KBM-7 (cell line): ENCODE measurements around the gene FOXQ1.

Experiments used
- DNase-seq: peaks from one replicate; pipeline ENCODE4 v3.0.0-alpha.2; 2015
- in situ Hi-C: fragments of 300-500 bp; cut with MboI; formaldehyde crosslinking; loops from 2 replicates; pipeline ENCODE4 v1.14.3; 2020; ENCODE audit warnings: low sequenced_read_pairs, low pct_unique_long_range_greater_than_20kb, mixed read lengths

Gene FOXQ1

GRCh38 chr6:1287103-1287591 lies 24.8 kb upstream of the FOXQ1 start:
- in situ Hi-C loops: no loop called here
- DNase-seq: peak; percentile 19

- in situ Hi-C loops: no loop called here
- DNase-seq: no peak
These were observed 21.8 kb upstream of the FOXQ1 start for GRCh38 chr6:1290086-1290485.

- in situ Hi-C loops: no loop called here
- no peak for DNase-seq
These were observed 21.1 kb upstream of the FOXQ1 start for GRCh38 chr6:1290805-1291204.

GRCh38 chr6:1291381-1291780 lies 20.5 kb upstream of the FOXQ1 start:
- DNase-seq: no peak
- in situ Hi-C loops: no loop called here

- DNase-seq: no peak
- in situ Hi-C loops: no loop called here
These were observed 16.5 kb upstream of the FOXQ1 start for GRCh38 chr6:1295420-1295819.

- in situ Hi-C loops: no loop called here
- no peak for DNase-seq
These were observed 15.8 kb upstream of the FOXQ1 start for GRCh38 chr6:1296079-1296478.

GRCh38 chr6:1296542-1296941 lies 15.4 kb upstream of the FOXQ1 start:
- in situ Hi-C loops: no loop called here
- no peak for DNase-seq

GRCh38 chr6:1297746-1298145 lies 14.2 kb upstream of the FOXQ1 start:
- in situ Hi-C loops: no loop called here
- no peak for DNase-seq

- DNase-seq: no peak
- in situ Hi-C loops: no loop called here
These were observed 13.1 kb upstream of the FOXQ1 start for GRCh38 chr6:1298768-1299167.

- in situ Hi-C loops: no loop called here
These were observed 5.8 kb upstream of the FOXQ1 start for GRCh38 chr6:1306133-1306532.

GRCh38 chr6:1309366-1309765 lies 2.5 kb upstream of the FOXQ1 start:
- no peak for DNase-seq
- in situ Hi-C loops: no loop called here

More at GRCh38 chr6:1306133-1306532, 5.8 kb upstream of the FOXQ1 start:
- DNase-seq: no peak

- in situ Hi-C loops: no loop called here
These were observed 1.1 kb upstream of the FOXQ1 start for GRCh38 chr6:1310628-1311399.

GRCh38 chr6:1312203-1312472 lies 240 bp downstream of the FOXQ1 start:
- in situ Hi-C loops: no loop called here
- DNase-seq: peak; percentile 7

More at GRCh38 chr6:1310628-1311399, 1.1 kb upstream of the FOXQ1 start:
- DNase-seq: no peak

GRCh38 chr6:1312473-1313367 lies 822 bp downstream of the FOXQ1 start:
- DNase-seq: peak; percentile 65
- in situ Hi-C loops: no loop called here

GRCh38 chr6:1313384-1313766 lies 1.5 kb downstream of the FOXQ1 start:
- in situ Hi-C loops: no loop called here
- DNase-seq: no peak

- peak; percentile 9 for DNase-seq
- in situ Hi-C loops: no loop called here
These were observed 2.0 kb downstream of the FOXQ1 start for GRCh38 chr6:1313767-1314503.

GRCh38 chr6:1314617-1315016 lies 2.7 kb downstream of the FOXQ1 start:
- no peak for DNase-seq
- in situ Hi-C loops: no loop called here

- DNase-seq: no peak
- in situ Hi-C loops: no loop called here
These were observed 3.3 kb downstream of the FOXQ1 start for GRCh38 chr6:1315201-1315559.

- peak; percentile 8 for DNase-seq
- in situ Hi-C loops: no loop called here
These were observed 3.9 kb downstream of the FOXQ1 start for GRCh38 chr6:1315560-1316386.
